HepG2 (cell line): Measurements from ENCODE around the gene DNAJC4. TPM values are rescaled to one million over a fixed set of nuclear protein-coding genes. Genes with fewer than 3 reads are reported as not detected.

ENCODE experiments used
- CERS6 ChIP-seq: sonication (generic); formaldehyde crosslinking; IDR thresholded peaks from 2 replicates; pipeline ENCODE4 v1.5.0; 2020; ENCODE audit warnings: missing genetic modification reagents
- HNRNPUL1 ChIP-seq: fragments of 200-400 bp; formaldehyde crosslinking; IDR thresholded peaks from 2 replicates; pipeline ENCODE4 v1.6.1; 2017; ENCODE audit warnings: low read depth, mild to moderate bottlenecking, low read length, moderate library complexity
- IKZF1 ChIP-seq: fragments of 450-650 bp; IDR thresholded peaks from 2 replicates; pipeline ENCODE4 v1.7.1; 2016
- MBD4 ChIP-seq: IDR thresholded peaks from 2 replicates; pipeline ENCODE4 v1.6.1; 2012; ENCODE audit warnings: low read length, inconsistent platforms, borderline replicate concordance
- RFX1 ChIP-seq: fragments of 450-650 bp; IDR thresholded peaks from 2 replicates; pipeline ENCODE4 v1.6.1; 2017
- ZFY ChIP-seq: sonication (generic); formaldehyde crosslinking; IDR thresholded peaks from 2 replicates; pipeline ENCODE4 v1.4.0; 2020; ENCODE audit warnings: missing genetic modification reagents
- ZHX2 ChIP-seq, 2 experiments: sonication (generic) in 1 of 2; formaldehyde crosslinking in 1 of 2; IDR thresholded peaks; 2 replicates each; pipeline versions ENCODE4 v1.6.1 to v1.9.0; 2014 to 2022; ENCODE audit warnings: antibody characterized with exemption in 1 of 2, borderline replicate concordance in 1 of 2, inconsistent platforms in 1 of 2, low read depth in 1 of 2, missing genetic modification reagents in 1 of 2
- ZKSCAN5 ChIP-seq: sonication (generic); formaldehyde crosslinking; IDR thresholded peaks from 2 replicates; pipeline ENCODE4 v1.5.1; 2020; ENCODE audit warnings: mild to moderate bottlenecking, missing genetic modification reagents
- ZNF136 ChIP-seq: sonication (generic); formaldehyde crosslinking; IDR thresholded peaks from 2 replicates; pipeline ENCODE4 v1.8.1; 2022; ENCODE audit warnings: low read depth, mild to moderate bottlenecking, moderate library complexity, missing genetic modification reagents
- ZNF34 ChIP-seq: sonication (generic); formaldehyde crosslinking; IDR thresholded peaks from 2 replicates; pipeline ENCODE4 v1.4.0; 2020; ENCODE audit warnings: mild to moderate bottlenecking, missing genetic modification reagents, borderline replicate concordance
- ZNF44 ChIP-seq: sonication (generic); formaldehyde crosslinking; IDR thresholded peaks from 2 replicates; pipeline ENCODE4 v1.5.1; 2020; ENCODE audit warnings: mild to moderate bottlenecking, missing genetic modification reagents
- ZNF501 ChIP-seq: sonication (generic); formaldehyde crosslinking; IDR thresholded peaks from 2 replicates; pipeline ENCODE4 v1.5.1; 2020; ENCODE audit warnings: mild to moderate bottlenecking, moderate library complexity, missing genetic modification reagents
- ZNF563 ChIP-seq: sonication (generic); formaldehyde crosslinking; IDR thresholded peaks from 2 replicates; pipeline ENCODE4 v1.8.0; 2022; ENCODE audit warnings: mild to moderate bottlenecking, moderate library complexity, missing genetic modification reagents
- polyA plus RNA-seq, 8 experiments: library from polyadenylated mRNA; depleted of rRNA in 3 of 8; stranded (reverse) in 7 of 8; unstranded in 1 of 8; fragments of >200 nt; fragmentation: Illumina TruSeq in 4 of 8; extraction: Trizol in 4 of 8; gene quantifications; 2 replicates each; pipeline versions ENCODE4 v1.2.1 to v1.2.3, GENCODE V29; 2011 to 2016; ENCODE audit warnings: low read depth in 4 of 8, missing spikeins in 1 of 8, mixed read lengths in 1 of 8; ENCODE audit not compliant: insufficient read depth in 1 of 8
- total RNA-seq, 5 experiments: library from RNA; depleted of rRNA; stranded (reverse); fragments of >200 nt; fragmentation: Illumina TruSeq; extraction: Trizol; gene quantifications; 2 replicates each; pipeline ENCODE4 v1.2.3, GENCODE V29; 2016; ENCODE audit warnings: low read depth in 1 of 5
- TF ChIP-seq, protein P1 (sequence below): sonication (generic); formaldehyde crosslinking; IDR thresholded peaks from 2 replicates; pipeline ENCODE4 v1.4.0; 2020; ENCODE audit warnings: mild to moderate bottlenecking, missing genetic modification reagents

The DNAJC4 gene
- total and polyA plus RNA-seq, 2 of the 13 experiments (the other 11 are each of a cell fraction or from before 2014, with no cell fraction given), result 10.3 to 60.8 TPM

DNA sequence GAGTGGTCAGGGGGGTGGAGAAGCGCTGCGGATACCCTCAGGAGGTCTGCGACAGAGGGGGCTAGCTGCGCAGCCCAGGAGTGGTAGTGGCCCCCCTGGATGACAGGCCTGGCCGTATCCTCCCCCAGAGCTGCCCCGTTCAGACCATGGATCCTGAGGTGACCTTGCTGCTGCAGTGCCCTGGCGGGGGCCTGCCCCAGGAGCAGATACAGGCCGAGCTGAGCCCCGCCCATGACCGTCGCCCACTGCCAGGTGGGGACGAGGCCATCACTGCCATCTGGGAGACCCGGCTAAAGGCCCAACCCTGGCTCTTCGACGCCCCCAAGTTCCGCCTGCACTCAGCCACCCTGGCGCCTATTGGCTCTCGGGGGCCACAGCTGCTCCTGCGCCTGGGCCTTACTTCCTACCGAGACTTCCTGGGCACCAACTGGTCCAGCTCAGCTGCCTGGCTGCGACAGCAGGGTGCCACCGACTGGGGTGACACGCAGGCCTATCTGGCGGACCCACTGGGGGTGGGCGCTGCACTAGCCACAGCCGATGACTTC is 3.8 kb upstream of the DNAJC4 start (continued):
- no peak for TF ChIP-seq MBD4
- TF ChIP-seq ZHX2 (IDR thresholded peaks at IDR 0.05; ENCODE audit: low read depth), result no peak
- 0 out of 2 replicates have a peak, but pooled peaks have one; percentile 42 for TF ChIP-seq ZHX2 (CRISPR knock-in tag; IDR thresholded peaks at IDR 0.05; ENCODE audit: borderline replicate concordance)
- TF ChIP-seq IKZF1, result no peak
- TF ChIP-seq CERS6 (CRISPR knock-in tag), result peak; percentile 33; the same call in 1 of the 2 replicates
- TF ChIP-seq ZNF563 (CRISPR knock-in tag), result no peak
- TF ChIP-seq HNRNPUL1, result no peak
- TF ChIP-seq, protein P1, sequence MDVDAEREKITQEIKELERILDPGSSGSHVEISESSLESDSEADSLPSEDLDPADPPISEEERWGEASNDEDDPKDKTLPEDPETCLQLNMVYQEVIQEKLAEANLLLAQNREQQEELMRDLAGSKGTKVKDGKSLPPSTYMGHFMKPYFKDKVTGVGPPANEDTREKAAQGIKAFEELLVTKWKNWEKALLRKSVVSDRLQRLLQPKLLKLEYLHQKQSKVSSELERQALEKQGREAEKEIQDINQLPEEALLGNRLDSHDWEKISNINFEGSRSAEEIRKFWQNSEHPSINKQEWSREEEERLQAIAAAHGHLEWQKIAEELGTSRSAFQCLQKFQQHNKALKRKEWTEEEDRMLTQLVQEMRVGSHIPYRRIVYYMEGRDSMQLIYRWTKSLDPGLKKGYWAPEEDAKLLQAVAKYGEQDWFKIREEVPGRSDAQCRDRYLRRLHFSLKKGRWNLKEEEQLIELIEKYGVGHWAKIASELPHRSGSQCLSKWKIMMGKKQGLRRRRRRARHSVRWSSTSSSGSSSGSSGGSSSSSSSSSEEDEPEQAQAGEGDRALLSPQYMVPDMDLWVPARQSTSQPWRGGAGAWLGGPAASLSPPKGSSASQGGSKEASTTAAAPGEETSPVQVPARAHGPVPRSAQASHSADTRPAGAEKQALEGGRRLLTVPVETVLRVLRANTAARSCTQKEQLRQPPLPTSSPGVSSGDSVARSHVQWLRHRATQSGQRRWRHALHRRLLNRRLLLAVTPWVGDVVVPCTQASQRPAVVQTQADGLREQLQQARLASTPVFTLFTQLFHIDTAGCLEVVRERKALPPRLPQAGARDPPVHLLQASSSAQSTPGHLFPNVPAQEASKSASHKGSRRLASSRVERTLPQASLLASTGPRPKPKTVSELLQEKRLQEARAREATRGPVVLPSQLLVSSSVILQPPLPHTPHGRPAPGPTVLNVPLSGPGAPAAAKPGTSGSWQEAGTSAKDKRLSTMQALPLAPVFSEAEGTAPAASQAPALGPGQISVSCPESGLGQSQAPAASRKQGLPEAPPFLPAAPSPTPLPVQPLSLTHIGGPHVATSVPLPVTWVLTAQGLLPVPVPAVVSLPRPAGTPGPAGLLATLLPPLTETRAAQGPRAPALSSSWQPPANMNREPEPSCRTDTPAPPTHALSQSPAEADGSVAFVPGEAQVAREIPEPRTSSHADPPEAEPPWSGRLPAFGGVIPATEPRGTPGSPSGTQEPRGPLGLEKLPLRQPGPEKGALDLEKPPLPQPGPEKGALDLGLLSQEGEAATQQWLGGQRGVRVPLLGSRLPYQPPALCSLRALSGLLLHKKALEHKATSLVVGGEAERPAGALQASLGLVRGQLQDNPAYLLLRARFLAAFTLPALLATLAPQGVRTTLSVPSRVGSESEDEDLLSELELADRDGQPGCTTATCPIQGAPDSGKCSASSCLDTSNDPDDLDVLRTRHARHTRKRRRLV, result 0 out of 2 replicates have a peak, but pooled peaks have one; percentile 13
- peak; percentile 21; the same call in 1 of the 2 replicates for TF ChIP-seq ZNF501
- TF ChIP-seq ZNF44 (CRISPR knock-in tag), result no peak
- TF ChIP-seq ZFY (CRISPR knock-in tag), result peak; percentile 75
- TF ChIP-seq ZNF34 (CRISPR knock-in tag), result no peak
- no peak for TF ChIP-seq ZKSCAN5 (CRISPR knock-in tag)
- 0 out of 2 replicates have a peak, but pooled peaks have one; percentile 19 for TF ChIP-seq ZNF136 (CRISPR knock-in tag)
- no peak for TF ChIP-seq RFX1
